Measurements from ENCODE around the gene ELL2. TPM values are rescaled to one million over a fixed set of nuclear protein-coding genes. Genes with fewer than 3 reads are reported as not detected.
A peak's percentile ranks its signal among the peaks of the same experiment; 100 is the strongest.

The ELL2 gene
- polyA plus RNA-seq, 1 of the 3 experiments (the other 2 are of a cell fraction), result 18.4 TPM

DNA sequence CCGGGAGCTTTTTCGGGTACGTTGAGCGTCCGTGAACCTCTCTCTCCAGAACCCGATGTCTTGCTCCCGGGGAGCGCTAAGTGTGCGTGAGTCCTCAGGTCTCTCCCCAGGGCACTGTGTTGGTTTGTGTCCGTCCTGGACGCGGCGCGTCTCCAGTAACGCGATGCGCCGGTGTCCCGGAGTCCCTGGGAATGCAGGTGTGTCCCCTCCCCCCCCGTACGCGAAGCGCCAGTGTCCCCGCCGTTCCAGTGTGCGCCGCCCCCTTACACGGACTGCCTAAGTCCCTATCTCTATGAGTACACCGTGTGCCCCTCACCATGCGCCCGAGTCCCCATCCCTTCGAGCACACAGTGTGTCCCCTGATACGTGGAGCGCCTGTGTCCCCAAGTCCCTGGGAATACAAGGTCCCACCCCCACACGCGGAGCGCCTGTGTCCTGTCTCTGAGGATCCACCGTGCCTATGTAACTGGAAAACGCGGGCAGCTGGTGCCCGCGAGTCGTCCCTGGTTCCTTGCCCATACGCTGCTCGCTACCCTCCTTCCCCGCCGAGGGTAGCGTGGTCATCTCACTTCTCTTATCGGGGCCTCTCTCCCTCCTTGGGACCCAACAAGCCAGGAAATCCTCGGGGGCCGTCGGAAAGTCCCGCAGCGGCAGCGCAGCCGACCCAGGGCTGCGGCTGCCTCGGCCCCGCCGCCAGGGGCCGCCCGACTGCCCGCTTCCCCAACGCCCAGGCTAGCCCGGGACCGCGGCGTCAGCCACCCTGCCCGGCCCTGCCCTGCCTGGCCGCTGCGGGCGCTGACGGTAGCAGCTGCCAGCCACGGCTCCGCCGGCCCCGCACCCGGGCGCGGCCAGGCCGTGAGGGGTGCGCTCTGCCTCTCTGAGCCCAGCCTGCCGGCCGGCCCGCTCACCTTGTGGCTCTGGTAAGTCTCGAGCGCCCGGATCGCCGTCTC, 709 bp downstream of the ELL2 start (continued):
- TF ChIP-seq, protein P1, sequence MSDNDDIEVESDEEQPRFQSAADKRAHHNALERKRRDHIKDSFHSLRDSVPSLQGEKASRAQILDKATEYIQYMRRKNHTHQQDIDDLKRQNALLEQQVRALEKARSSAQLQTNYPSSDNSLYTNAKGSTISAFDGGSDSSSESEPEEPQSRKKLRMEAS (IDR thresholded peaks at IDR 0.05; ENCODE audit: low read depth), result no peak
- no peak for TF ChIP-seq PBX3 (IDR thresholded peaks at IDR 0.05)
- TF ChIP-seq NFIC (IDR thresholded peaks at IDR 0.05; ENCODE audit: borderline replicate concordance), result no peak
- TF ChIP-seq GATA2 (CRISPR knock-in tag; IDR thresholded peaks at IDR 0.05), result no peak
- no peak for TF ChIP-seq TAF1 (IDR thresholded peaks at IDR 0.05; ENCODE audit: borderline replicate concordance, low read depth, low read length)
- TF ChIP-seq SMC3 (IDR thresholded peaks at IDR 0.05; ENCODE audit: low read depth, low read length), result peak; percentile 61
- TF ChIP-seq RAD21 (IDR thresholded peaks at IDR 0.05; ENCODE audit: low read length), result peak; percentile 39
- no peak for TF ChIP-seq JUND (IDR thresholded peaks at IDR 0.05)
- no peak for TF ChIP-seq FOSL2 (IDR thresholded peaks at IDR 0.05; ENCODE audit: borderline replicate concordance, low read depth)

DNA sequence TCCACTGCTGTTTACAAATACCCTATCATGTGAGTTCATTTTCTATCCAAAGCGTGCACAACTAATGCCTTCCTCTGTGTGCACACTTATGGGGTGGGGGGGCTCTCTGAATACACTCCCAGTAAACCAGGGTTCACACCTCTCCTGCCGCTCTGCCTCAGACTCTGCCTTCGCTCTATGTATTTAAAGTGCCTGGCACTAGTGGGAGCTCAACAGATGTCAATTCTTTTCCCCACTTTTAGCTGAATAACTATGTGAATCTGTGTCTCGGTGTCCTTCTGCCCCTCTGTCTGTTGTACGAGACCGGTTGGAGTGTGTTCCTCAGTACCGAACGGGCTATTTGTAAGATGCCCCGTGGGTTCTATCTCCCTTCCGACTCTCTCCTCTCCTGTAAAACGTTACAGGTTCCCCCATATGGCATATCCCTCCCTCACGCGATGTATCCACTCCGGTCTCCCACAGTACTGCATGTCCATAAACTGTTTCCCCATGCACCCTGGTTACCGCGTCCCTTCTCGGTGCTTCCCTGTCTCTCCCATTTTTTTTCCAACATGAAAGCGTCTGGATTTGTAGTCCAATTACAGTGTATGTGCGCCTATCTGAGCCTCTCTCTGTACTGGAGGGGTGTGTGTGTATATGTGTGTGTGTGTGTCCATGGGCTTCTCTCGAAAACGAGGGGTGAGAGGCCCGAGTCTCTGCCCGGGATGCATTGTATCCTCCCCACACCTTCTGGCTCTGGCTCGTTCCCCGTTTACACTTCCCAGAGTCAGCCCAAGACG, 1.6 kb downstream of the ELL2 start:
- Histone ChIP-seq H3K4me1 (ENCODE audit: control insufficient read depth in 1 of 2, insufficient read depth in 2 of 2, low read depth in 1 of 2, low read length in 1 of 2) (peaks cover 15 to 19% of the 10 kb centered on the region in 2 experiments; a peak in 3 of 4 replicates), H3F3A (replicated peaks; ENCODE audit: insufficient read depth) (peaks cover 21% of the 10 kb centered on the region), H3K36me3 (replicated peaks in 1 of 2; ENCODE audit: control insufficient read depth in 1 of 2, insufficient read depth in 2 of 2, low read length in 1 of 2) (peaks cover 0 to 2% of the 10 kb centered on the region in 2 experiments), H3K4me3 (ENCODE audit: low read depth in 2 of 2, low read length in 1 of 2) (peak overlapping the region; percentile 85 to 87), H3K4me2 (peak overlapping the region; percentile 82), H2AFZ (ENCODE audit: low read depth) (no peak overlapping the region), H3K79me2 (ENCODE audit: insufficient read depth) (peaks cover 66% of the 10 kb centered on the region), H3K9me3 (no peaks in the 10 kb centered on the region), H3K9me2 (no peaks in the 10 kb centered on the region), H3K27ac (ENCODE audit: low read depth in 2 of 2, low read length in 1 of 2) (peak overlapping the region in 1 of 2 experiments; percentile 84; a peak in 2 of 4 replicates), H3K9ac (peak overlapping the region; percentile 95), H4K20me1 (ENCODE audit: insufficient read depth) (peaks cover 48% of the 10 kb centered on the region), H3K27me3 (ENCODE audit: insufficient read depth) (no peaks in the 10 kb centered on the region)
- POLR2A ChIA-PET, result no interaction called here
- peak; percentile 45 for DNase-seq
- TF ChIP-seq, protein P2, sequence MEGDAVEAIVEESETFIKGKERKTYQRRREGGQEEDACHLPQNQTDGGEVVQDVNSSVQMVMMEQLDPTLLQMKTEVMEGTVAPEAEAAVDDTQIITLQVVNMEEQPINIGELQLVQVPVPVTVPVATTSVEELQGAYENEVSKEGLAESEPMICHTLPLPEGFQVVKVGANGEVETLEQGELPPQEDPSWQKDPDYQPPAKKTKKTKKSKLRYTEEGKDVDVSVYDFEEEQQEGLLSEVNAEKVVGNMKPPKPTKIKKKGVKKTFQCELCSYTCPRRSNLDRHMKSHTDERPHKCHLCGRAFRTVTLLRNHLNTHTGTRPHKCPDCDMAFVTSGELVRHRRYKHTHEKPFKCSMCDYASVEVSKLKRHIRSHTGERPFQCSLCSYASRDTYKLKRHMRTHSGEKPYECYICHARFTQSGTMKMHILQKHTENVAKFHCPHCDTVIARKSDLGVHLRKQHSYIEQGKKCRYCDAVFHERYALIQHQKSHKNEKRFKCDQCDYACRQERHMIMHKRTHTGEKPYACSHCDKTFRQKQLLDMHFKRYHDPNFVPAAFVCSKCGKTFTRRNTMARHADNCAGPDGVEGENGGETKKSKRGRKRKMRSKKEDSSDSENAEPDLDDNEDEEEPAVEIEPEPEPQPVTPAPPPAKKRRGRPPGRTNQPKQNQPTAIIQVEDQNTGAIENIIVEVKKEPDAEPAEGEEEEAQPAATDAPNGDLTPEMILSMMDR (IDR thresholded peaks at IDR 0.05), result peak; percentile 22; the same call in 1 of the 2 replicates
- TF ChIP-seq, protein P1 (IDR thresholded peaks at IDR 0.05; ENCODE audit: low read depth), result no peak
- TF ChIP-seq NFIC (IDR thresholded peaks at IDR 0.05; ENCODE audit: borderline replicate concordance), result no peak
- TF ChIP-seq RAD21 (IDR thresholded peaks at IDR 0.05; ENCODE audit: low read length), result 0 out of 2 replicates have a peak, but pooled peaks have one; percentile 6
- TF ChIP-seq SMC3 (IDR thresholded peaks at IDR 0.05; ENCODE audit: low read depth, low read length), result no peak
- 15% methylated on average over 26 of the region's 26 CpGs for WGBS (ENCODE audit: low lambda C conversion rate)
- CTCF ChIA-PET, result interaction anchor here (0.6 to 1.9 kb wide), 23 partner anchors 9 to 678 kb away, joined by 3 to 8 read pairs (median 3); no protein-coding TSS in a partner anchor

All from SK-N-SH (cell line).